GM12878 (cell line): ENCODE measurements around the gene RNFT2. TPM values are rescaled to one million over a fixed set of nuclear protein-coding genes. Genes with fewer than 3 reads are reported as not detected.

Experiments
- ATAC-seq: fragments of 200-7000 bp; cut with Tn5 transposase; 3 replicates; pipeline ENCODE4 v1.9.1; 2020; ENCODE audit warnings: mild to moderate bottlenecking, moderate library complexity
- BruUV-seq: library from RNA; stranded (reverse); fragments of 400-500 nt; replicated peaks from 2 replicates; lab custom pipeline; 2021; lab: Mats Ljungman, UMichigan
- CTCF ChIA-PET: fragments of 300-600 bp; sonication (Branson Sonifier 250); formaldehyde crosslinking; extraction: SDS; loops from one replicate; lab custom pipeline; 2021; ENCODE audit warnings: inconsistent platforms; lab: Yijun Ruan, JAX
- POLR2A ChIA-PET: fragments of 350-600 bp; formaldehyde crosslinking; extraction: SDS; loops from one replicate; lab custom pipeline; 2021; ENCODE audit warnings: inconsistent platforms; lab: Charles Lee
- RAD21 ChIA-PET: fragments of 300-600 bp; sonication (Branson Sonifier 250); formaldehyde crosslinking; loops from one replicate; lab custom pipeline; 2023; ENCODE audit warnings: antibody characterized with exemption; ENCODE audit not compliant: unreplicated experiment; lab: Charles Lee
- SMC1A ChIA-PET: fragments of 300-600 bp; sonication (Branson Sonifier 250); formaldehyde crosslinking; loops from one replicate; lab custom pipeline; 2023; ENCODE audit not compliant: unreplicated experiment, uncharacterized antibody; lab: Charles Lee
- DNase-seq: peaks from one replicate; pipeline ENCODE4 v3.0.0-alpha.2; 2011; ENCODE audit warnings: low read depth, low spot score
- FAIRE-seq: peaks from 3 replicates; lab custom pipeline; 2011; peaks lifted over from hg19 to GRCh38; lab: Jason Lieb, UNC
- H2AFZ ChIP-seq: 2 replicates; pipeline ENCODE4 v1.6.0; 2011; ENCODE audit warnings: low read depth, low read length, control low read depth; ENCODE audit not compliant: control insufficient read depth
- H3K27ac ChIP-seq: 2 replicates; pipeline ENCODE4 v1.5.1; 2011; ENCODE audit warnings: control low read depth; ENCODE audit not compliant: control insufficient read depth, insufficient read depth
- H3K27me3 ChIP-seq, 2 experiments: replicated peaks in 1 of 2; 2 replicates each; pipeline versions ENCODE4 v1.6.0 to v1.6.1; 2011; ENCODE audit warnings: low read length in 1 of 2; ENCODE audit not compliant: control insufficient read depth in 2 of 2, insufficient read depth in 2 of 2
- H3K36me3 ChIP-seq, 2 experiments: 2 replicates each; pipeline ENCODE4 v1.5.1; 2011; ENCODE audit warnings: low read length in 1 of 2; ENCODE audit not compliant: control insufficient read depth in 2 of 2, insufficient read depth in 2 of 2
- H3K4me1 ChIP-seq: 2 replicates; pipeline ENCODE4 v1.6.1; 2011; ENCODE audit warnings: mild to moderate bottlenecking, low read length, moderate library complexity, mixed read lengths; ENCODE audit not compliant: control insufficient read depth, insufficient read depth
- H3K4me2 ChIP-seq: 2 replicates; pipeline ENCODE4 v1.6.0; 2011; ENCODE audit warnings: control low read depth; ENCODE audit not compliant: control insufficient read depth, insufficient read depth
- H3K4me3 ChIP-seq: fragments of 200-600 bp; sonication (generic); 2 replicates; pipeline ENCODE4 v1.5.1; 2016
- H3K79me2 ChIP-seq: 2 replicates; pipeline ENCODE4 v1.6.0; 2011; ENCODE audit warnings: low read length; ENCODE audit not compliant: control insufficient read depth, insufficient read depth
- H3K9ac ChIP-seq: 2 replicates; pipeline ENCODE4 v1.8.0; 2011; ENCODE audit warnings: low read length, control low read depth, mixed read lengths; ENCODE audit not compliant: control insufficient read depth, insufficient read depth
- H3K9me3 ChIP-seq: replicated peaks from 3 replicates; pipeline ENCODE4 v1.5.1; 2011; ENCODE audit warnings: mild to moderate bottlenecking, low read length; ENCODE audit not compliant: control insufficient read depth, insufficient read depth
- H4K20me1 ChIP-seq: 2 replicates; pipeline ENCODE4 v1.6.0; 2011; ENCODE audit not compliant: control insufficient read depth, insufficient read depth
- CEBPZ ChIP-seq: fragments of 150-350 bp; IDR thresholded peaks from 2 replicates; pipeline ENCODE4 v1.6.1; 2016; ENCODE audit warnings: low read depth, low read length
- JUND ChIP-seq: IDR thresholded peaks from 2 replicates; pipeline ENCODE4 v1.6.1; 2012; ENCODE audit warnings: low read depth, mild to moderate bottlenecking, low read length, improper control_type of control experiment, moderate library complexity
- SIN3A ChIP-seq: IDR thresholded peaks from 2 replicates; pipeline ENCODE4 v1.6.1; 2012; ENCODE audit warnings: low read depth, low read length, improper control_type of control experiment
- WGBS: methylation state at CpG from one replicate; pipeline ENCODE4 v1.1.6; 2016; ENCODE audit warnings: low lambda C conversion rate; ENCODE audit not compliant: insufficient replicate concordance, insufficient coverage; ENCODE audit errors: missing lambda C conversion rate; 5-methylcytosine and 5-hydroxymethylcytosine counted together
- in situ Hi-C: fragments of 300-500 bp; cut with MboI; formaldehyde crosslinking; loops from 9 replicates; pipeline ENCODE4 v1.14.3; 2018; ENCODE audit warnings: mixed read lengths
- intact Hi-C: fragments of 100-400 bp; cut with micrococcal nuclease; formaldehyde crosslinking; loops from one replicate; pipeline ENCODE4 v1.14.2; 2022; ENCODE audit not compliant: unreplicated experiment
- polyA plus RNA-seq, 11 experiments: library from polyadenylated mRNA; depleted of rRNA in 4 of 11; unstranded in 6 of 11; stranded (reverse) in 5 of 11; fragments of >200 nt; fragmentation: Nextera tagmentation in 4 of 11; fragmentation: Illumina TruSeq in 1 of 11; extraction: Ambion mirVana in 4 of 11; extraction: Trizol in 1 of 11; gene quantifications; 1 replicate in 1 of 11; 2 replicates in 10 of 11; pipeline versions ENCODE4 v1.2.1 to v1.2.3, GENCODE V29; 2011 to 2016; ENCODE audit warnings: inconsistent platforms in 2 of 11, missing spikeins in 2 of 11, low read depth in 1 of 11
- total RNA-seq, 4 experiments: library from RNA; depleted of rRNA in 3 of 4; stranded (reverse); fragments of >200 nt in 3 of 4; fragmentation: Illumina TruSeq in 1 of 4; extraction: Trizol in 1 of 4; gene quantifications; 2 replicates each; pipeline versions ENCODE4 v1.2.1 to v1.2.3, GENCODE V29; 2013 to 2021

The RNFT2 gene
- total and polyA plus RNA-seq, 10 of the 15 experiments (the other 5 are each of a cell fraction or from before 2014, with no cell fraction given): 2.5 to 17.3 (median 9.7) TPM

GRCh38 chr12:116698554-116699075, 39.5 kb upstream of the RNFT2 start:
- ChIA-PET POLR2A (no interaction called here), SMC1A (interaction anchor here (0.7 to 2.1 kb wide), 4 partner anchors 19 to 558 kb away, joined by 3 to 5 read pairs (median 4); no protein-coding TSS in a partner anchor), CTCF (interaction anchor here (0.8 to 1.9 kb wide), 6 partner anchors 11 to 701 kb away, joined by 3 to 7 read pairs (median 4); no protein-coding TSS in a partner anchor), RAD21 (interaction anchor here (0.8 to 0.9 kb wide), 2 partner anchors 11 to 701 kb away, joined by 3 read pairs; no protein-coding TSS in a partner anchor)
- BruUV-seq: no TSS peak
- Histone ChIP-seq H3K9ac (no peak overlapping the region), H3K4me1 (peaks cover 10% of the 10 kb centered on the region), H3K4me3 (no peak overlapping the region), H3K36me3 (no peaks in the 10 kb centered on the region), H3K79me2 (no peaks in the 10 kb centered on the region), H4K20me1 (no peaks in the 10 kb centered on the region), H2AFZ (no peak overlapping the region), H3K9me3 (no peaks in the 10 kb centered on the region), H3K27me3 (peaks cover 6 to 19% of the 10 kb centered on the region in 2 experiments), H3K27ac (no peak overlapping the region), H3K4me2 (no peak overlapping the region)
- TF ChIP-seq SIN3A (no peak), JUND (no peak), CEBPZ (no peak)
- intact Hi-C loops: loop anchor here (5.0 kb wide), 5 partner anchors 76 to 556 kb away; partner anchors contain the start of gene MED13L
- WGBS: 40% methylated on average over 2 of the region's 2 CpGs
- DNase-seq (no peak), ATAC-seq (no peak), FAIRE-seq (no peak)
- in situ Hi-C loops: no loop called here
